K562 (cell line): ENCODE results near the gene PHF14. TPM values are rescaled to one million over a fixed set of nuclear protein-coding genes. Genes with fewer than 3 reads are reported as not detected.

Experiments
- CBX2 ChIP-seq: fragments of 200-600 bp; sonication (generic); IDR thresholded peaks from one replicate; pipeline ENCODE4 v1.6.1; 2012; ENCODE audit warnings: mild to moderate bottlenecking, low read length, inconsistent platforms; ENCODE audit not compliant: insufficient read depth, poor library complexity, severe bottlenecking
- E2F1 ChIP-seq: sonication (generic); formaldehyde crosslinking; IDR thresholded peaks from 2 replicates; pipeline ENCODE4 v1.8.1; 2023; ENCODE audit warnings: mild to moderate bottlenecking, missing genetic modification reagents, moderate library complexity
- E4F1 ChIP-seq: fragments of 250-450 bp; sonication (Bioruptor Pico); IDR thresholded peaks from 2 replicates; pipeline ENCODE4 v1.5.0; 2021; ENCODE audit warnings: mild to moderate bottlenecking, borderline replicate concordance
- FOSL1 ChIP-seq: fragments of 200-800 bp; sonication (Bioruptor generic); conservative IDR thresholded peaks from 2 replicates; pipeline ENCODE4 v1.6.1; 2016; ENCODE audit warnings: missing genetic modification characterization, missing compliant biosample characterization
- HDAC6 ChIP-seq: IDR thresholded peaks from 2 replicates; pipeline ENCODE4 v1.6.1; 2012; ENCODE audit warnings: low read depth, mild to moderate bottlenecking, control low read depth, inconsistent platforms, low read length, moderate library complexity
- KDM5B ChIP-seq: fragments of 200-600 bp; sonication (generic); IDR thresholded peaks from 2 replicates; pipeline ENCODE4 v1.6.1; 2012; ENCODE audit warnings: low read depth, mild to moderate bottlenecking, moderate library complexity, low read length, control low read depth, inconsistent platforms; ENCODE audit not compliant: insufficient replicate concordance
- KLF16 ChIP-seq: IDR thresholded peaks from 2 replicates; pipeline ENCODE4 v1.6.1; 2016; ENCODE audit warnings: antibody characterized with exemption
- LEF1 ChIP-seq: fragments of 450-650 bp; IDR thresholded peaks from 2 replicates; pipeline ENCODE4 v1.6.1; 2016; ENCODE audit warnings: mild to moderate bottlenecking
- PTRF ChIP-seq: fragments of 450-650 bp; IDR thresholded peaks from 2 replicates; pipeline ENCODE4 v1.6.1; 2016; ENCODE audit warnings: mild to moderate bottlenecking, missing genetic modification characterization, missing compliant biosample characterization
- RFX5 ChIP-seq: IDR thresholded peaks from 2 replicates; pipeline ENCODE4 v1.6.1; 2011; ENCODE audit warnings: low read depth, mild to moderate bottlenecking, improper control_type of control experiment, low read length
- TEAD4 ChIP-seq, 2 experiments: sonication (generic) in 1 of 2; formaldehyde crosslinking in 1 of 2; IDR thresholded peaks; 2 replicates each; pipeline versions ENCODE4 v1.6.1 to v1.8.0; 2012 to 2022; ENCODE audit warnings: borderline replicate concordance in 1 of 2, inconsistent platforms in 1 of 2, low read length in 1 of 2, mild to moderate bottlenecking in 1 of 2, missing genetic modification reagents in 1 of 2
- THAP12 ChIP-seq: fragments of 250-450 bp; sonication (Bioruptor Pico); IDR thresholded peaks from 2 replicates; pipeline ENCODE4 v1.9.0; 2021; ENCODE audit warnings: mild to moderate bottlenecking, inconsistent platforms
- ZBTB8A ChIP-seq: fragments of 450-650 bp; IDR thresholded peaks from 2 replicates; pipeline ENCODE4 v1.6.1; 2018; ENCODE audit warnings: mild to moderate bottlenecking, moderate library complexity; ENCODE audit not compliant: partially characterized antibody
- ZKSCAN1 ChIP-seq: fragments of 150-350 bp; IDR thresholded peaks from 2 replicates; pipeline ENCODE4 v1.6.1; 2016; ENCODE audit warnings: low read depth, low read length
- ZNF224 ChIP-seq: sonication (generic); formaldehyde crosslinking; IDR thresholded peaks from 2 replicates; pipeline ENCODE4 v1.8.0; 2022; ENCODE audit warnings: mild to moderate bottlenecking, missing genetic modification reagents
- ZNF384 ChIP-seq: IDR thresholded peaks from 2 replicates; pipeline ENCODE4 v1.6.1; 2012; ENCODE audit warnings: low read depth, low read length, improper control_type of control experiment
- ZNF431 ChIP-seq: sonication (generic); formaldehyde crosslinking; IDR thresholded peaks from 2 replicates; pipeline ENCODE4 v1.8.0; 2022; ENCODE audit warnings: mild to moderate bottlenecking, missing genetic modification reagents
- ZNF586 ChIP-seq: fragments of 450-650 bp; formaldehyde crosslinking; conservative IDR thresholded peaks from 2 replicates; pipeline ENCODE4 v1.4.0; 2020; ENCODE audit warnings: mild to moderate bottlenecking, moderate library complexity
- ZNF696 ChIP-seq: fragments of 250-450 bp; sonication (Bioruptor Pico); conservative IDR thresholded peaks from 2 replicates; pipeline ENCODE4 v1.4.0; 2020; ENCODE audit warnings: mild to moderate bottlenecking, moderate library complexity
- polyA plus RNA-seq, 8 experiments: library from polyadenylated mRNA; depleted of rRNA in 4 of 8; stranded (reverse) in 5 of 8; unstranded in 3 of 8; fragments of >200 nt; fragmentation: Nextera tagmentation in 2 of 8; fragmentation: Illumina TruSeq in 1 of 8; extraction: Ambion mirVana in 2 of 8; extraction: Trizol in 1 of 8; gene quantifications; 2 replicates each; pipeline versions ENCODE4 v1.2.1 to v1.2.3, GENCODE V29; 2011 to 2014; ENCODE audit warnings: inconsistent platforms in 1 of 8, missing spikeins in 1 of 8
- total RNA-seq, 7 experiments: library from RNA; depleted of rRNA in 6 of 7; stranded (reverse); fragments of >200 nt in 6 of 7; fragmentation: Illumina TruSeq in 2 of 7; extraction: Trizol in 2 of 7; gene quantifications; 2 replicates each; pipeline versions ENCODE4 v1.2.1 to v1.2.3, GENCODE V29; 2011 to 2021; ENCODE audit warnings: low replicate concordance in 1 of 7

PHF14 gene
- total and polyA plus RNA-seq, 9 of the 15 experiments (the other 6 are each of a cell fraction or from before 2014, with no cell fraction given), result 27.5 to 67.6 (median 41.4) TPM

- TF ChIP-seq E4F1 (CRISPR knock-in tag) (no peak), THAP12 (CRISPR knock-in tag) (peak; percentile 65; the same call in 1 of the 2 replicates), ZNF384 (no peak), KLF16 (no peak), ZNF431 (CRISPR knock-in tag) (0 out of 2 replicates have a peak, but pooled peaks have one; percentile 15), CBX2 (no peak), KDM5B (peak; percentile 86), FOSL1 (tag) (no peak), PTRF (no peak), ZNF696 (no peak), E2F1 (CRISPR knock-in tag) (peak; percentile 44; the same call in 1 of the 2 replicates), ZNF586 (no peak), ZKSCAN1 (no peak), ZBTB8A (no peak), TEAD4 (IDR thresholded peaks at IDR 0.05; ENCODE audit: low read length) (peak; percentile 10; the same call in 1 of the 2 replicates), TEAD4 (CRISPR knock-in tag; IDR thresholded peaks at IDR 0.05; ENCODE audit: borderline replicate concordance) (no peak), ZNF224 (CRISPR knock-in tag) (no peak), LEF1 (no peak), HDAC6 (no peak), RFX5 (no peak)
These were observed at the start of gene PHF14 (continued) for GRCh38 chr7:10973061-10973941.
